SU-DHL-6 (cell line): ENCODE data around the gene FBXW5.

Experiments
- H2AFZ ChIP-seq: fragments of 200-600 bp; sonication (generic); 2 replicates; pipeline ENCODE4 v1.6.1; 2014; ENCODE audit warnings: low read depth, mild to moderate bottlenecking, moderate library complexity, mixed read lengths, antibody characterized with exemption, low read length; ENCODE audit not compliant: severe bottlenecking
- H3F3A ChIP-seq: fragments of 200-600 bp; shearing (Covaris generic); 2 replicates; pipeline ENCODE4 v1.6.0; 2016; ENCODE audit warnings: antibody characterized with exemption, mild to moderate bottlenecking; ENCODE audit not compliant: insufficient read depth
- H3K27ac ChIP-seq: fragments of 200-600 bp; sonication (generic); 2 replicates; pipeline ENCODE4 v1.5.1; 2016; ENCODE audit warnings: low read depth, mild to moderate bottlenecking, low read length, moderate library complexity, mixed read lengths
- H3K27me3 ChIP-seq: fragments of 200-600 bp; sonication (generic), shearing (Covaris generic); 2 replicates; pipeline ENCODE4 v1.6.0; 2014; ENCODE audit warnings: mild to moderate bottlenecking, low read length
- H3K36me3 ChIP-seq: fragments of 200-600 bp; sonication (generic); 2 replicates; pipeline ENCODE4 v1.6.1; 2014; ENCODE audit warnings: mild to moderate bottlenecking, low read length, mixed read lengths
- H3K4me2 ChIP-seq: fragments of 300-600, 200-600 bp; shearing (Covaris generic), sonication (generic); 2 replicates; pipeline ENCODE4 v1.6.0; 2014; ENCODE audit warnings: low read length, low read depth, mild to moderate bottlenecking; ENCODE audit not compliant: poor library complexity, severe bottlenecking
- H3K4me3 ChIP-seq: fragments of 200-600 bp; sonication (generic); 2 replicates; pipeline ENCODE4 v1.5.1; 2014; ENCODE audit warnings: antibody characterized with exemption, low read length, mild to moderate bottlenecking, mixed read lengths; ENCODE audit not compliant: insufficient read depth, poor library complexity, severe bottlenecking
- H3K79me2 ChIP-seq: fragments of 200-600 bp; sonication (generic); 2 replicates; pipeline ENCODE4 v1.6.1; 2014; ENCODE audit warnings: mild to moderate bottlenecking, low read length, moderate library complexity; ENCODE audit not compliant: insufficient read depth
- H3K9ac ChIP-seq: fragments of 200-600 bp; sonication (generic); 2 replicates; pipeline ENCODE4 v1.7.0; 2014; ENCODE audit warnings: mild to moderate bottlenecking, low read length
- H3K9me2 ChIP-seq: fragments of 200-600 bp; sonication (generic); replicated peaks from 2 replicates; pipeline ENCODE4 v1.6.1; 2014; ENCODE audit warnings: low read length; ENCODE audit not compliant: insufficient read depth
- H3K9me3 ChIP-seq: fragments of 200-600 bp; sonication (generic); 2 replicates; pipeline ENCODE4 v1.6.1; 2014; ENCODE audit warnings: low read length, mixed read lengths; ENCODE audit not compliant: insufficient read depth
- H4K20me1 ChIP-seq: fragments of 200-600 bp; sonication (generic); 2 replicates; pipeline ENCODE4 v1.6.1; 2014; ENCODE audit warnings: low read depth, mild to moderate bottlenecking, antibody characterized with exemption, low read length, moderate library complexity, mixed read lengths
- EZH2phosphoT487 ChIP-seq: fragments of 200-600 bp; sonication (generic), shearing (Covaris generic); conservative IDR thresholded peaks from 2 replicates; pipeline ENCODE4 v1.6.1; 2018; ENCODE audit warnings: mild to moderate bottlenecking, antibody characterized with exemption, low read length, moderate library complexity, mixed read lengths
- TF ChIP-seq, protein P1 (sequence below): fragments of 200-600 bp; sonication (generic); IDR thresholded peaks from one replicate; pipeline ENCODE4 v1.5.1; 2017; ENCODE audit warnings: antibody characterized with exemption, mild to moderate bottlenecking, low read length, moderate library complexity; ENCODE audit not compliant: insufficient read depth, poor library complexity, severe bottlenecking

FBXW5 gene

GRCh38 chr9:136920069-136920468 lies 24.5 kb downstream of the FBXW5 start:
- H2AFZ ChIP-seq = no peak overlapping the region
- H3K9me2 ChIP-seq = no peaks in the 10 kb centered on the region
- H3K4me2 ChIP-seq = no peak overlapping the region
- no peaks in the 10 kb centered on the region for H3K79me2 ChIP-seq
- 0 out of 2 replicates have a peak, but pooled peaks cover 2% of the 10 kb centered on the region for H3K36me3 ChIP-seq
- TF ChIP-seq EZH2phosphoT487 = no peak
- TF ChIP-seq, protein P1, sequence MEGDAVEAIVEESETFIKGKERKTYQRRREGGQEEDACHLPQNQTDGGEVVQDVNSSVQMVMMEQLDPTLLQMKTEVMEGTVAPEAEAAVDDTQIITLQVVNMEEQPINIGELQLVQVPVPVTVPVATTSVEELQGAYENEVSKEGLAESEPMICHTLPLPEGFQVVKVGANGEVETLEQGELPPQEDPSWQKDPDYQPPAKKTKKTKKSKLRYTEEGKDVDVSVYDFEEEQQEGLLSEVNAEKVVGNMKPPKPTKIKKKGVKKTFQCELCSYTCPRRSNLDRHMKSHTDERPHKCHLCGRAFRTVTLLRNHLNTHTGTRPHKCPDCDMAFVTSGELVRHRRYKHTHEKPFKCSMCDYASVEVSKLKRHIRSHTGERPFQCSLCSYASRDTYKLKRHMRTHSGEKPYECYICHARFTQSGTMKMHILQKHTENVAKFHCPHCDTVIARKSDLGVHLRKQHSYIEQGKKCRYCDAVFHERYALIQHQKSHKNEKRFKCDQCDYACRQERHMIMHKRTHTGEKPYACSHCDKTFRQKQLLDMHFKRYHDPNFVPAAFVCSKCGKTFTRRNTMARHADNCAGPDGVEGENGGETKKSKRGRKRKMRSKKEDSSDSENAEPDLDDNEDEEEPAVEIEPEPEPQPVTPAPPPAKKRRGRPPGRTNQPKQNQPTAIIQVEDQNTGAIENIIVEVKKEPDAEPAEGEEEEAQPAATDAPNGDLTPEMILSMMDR = no peak
- no peaks in the 10 kb centered on the region for H4K20me1 ChIP-seq
- H3F3A ChIP-seq = no peaks in the 10 kb centered on the region
- H3K9ac ChIP-seq = no peak overlapping the region
- H3K4me3 ChIP-seq = no peak overlapping the region
- no peak overlapping the region for H3K27ac ChIP-seq
- H3K27me3 ChIP-seq = no peaks in the 10 kb centered on the region
- H3K9me3 ChIP-seq = no peaks in the 10 kb centered on the region

DNA sequence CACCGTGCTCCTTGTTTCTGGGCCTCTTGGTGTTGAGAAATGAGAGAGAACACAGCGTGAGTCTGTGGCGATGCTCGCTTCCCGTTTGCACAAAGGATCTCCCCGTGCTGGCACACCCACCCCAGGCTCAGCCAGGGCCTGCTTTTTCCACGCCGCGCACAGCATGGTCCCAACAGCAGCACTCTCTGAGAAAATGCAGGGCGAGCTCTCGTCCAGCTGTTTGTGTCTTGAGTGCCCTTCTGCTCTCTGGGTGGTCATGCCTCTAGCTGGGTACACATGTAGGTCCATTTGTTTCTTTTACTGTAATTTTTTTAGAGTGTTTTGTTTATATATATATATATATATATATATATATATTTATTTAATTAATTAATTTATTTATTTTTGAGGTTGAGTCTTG lies 26.6 kb downstream of the FBXW5 start:
- Histone ChIP-seq H2AFZ (no peak overlapping the region), H3K79me2 (no peaks in the 10 kb centered on the region), H3K4me3 (no peak overlapping the region), H3K4me2 (no peak overlapping the region), H3F3A (no peaks in the 10 kb centered on the region), H3K9ac (no peak overlapping the region), H3K27ac (no peak overlapping the region), H3K9me3 (no peaks in the 10 kb centered on the region), H4K20me1 (no peaks in the 10 kb centered on the region), H3K27me3 (no peaks in the 10 kb centered on the region), H3K36me3 (0 out of 2 replicates have a peak, but pooled peaks cover 2% of the 10 kb centered on the region), H3K9me2 (no peaks in the 10 kb centered on the region)
- TF ChIP-seq, protein P1 = no peak
- no peak for TF ChIP-seq EZH2phosphoT487

DNA sequence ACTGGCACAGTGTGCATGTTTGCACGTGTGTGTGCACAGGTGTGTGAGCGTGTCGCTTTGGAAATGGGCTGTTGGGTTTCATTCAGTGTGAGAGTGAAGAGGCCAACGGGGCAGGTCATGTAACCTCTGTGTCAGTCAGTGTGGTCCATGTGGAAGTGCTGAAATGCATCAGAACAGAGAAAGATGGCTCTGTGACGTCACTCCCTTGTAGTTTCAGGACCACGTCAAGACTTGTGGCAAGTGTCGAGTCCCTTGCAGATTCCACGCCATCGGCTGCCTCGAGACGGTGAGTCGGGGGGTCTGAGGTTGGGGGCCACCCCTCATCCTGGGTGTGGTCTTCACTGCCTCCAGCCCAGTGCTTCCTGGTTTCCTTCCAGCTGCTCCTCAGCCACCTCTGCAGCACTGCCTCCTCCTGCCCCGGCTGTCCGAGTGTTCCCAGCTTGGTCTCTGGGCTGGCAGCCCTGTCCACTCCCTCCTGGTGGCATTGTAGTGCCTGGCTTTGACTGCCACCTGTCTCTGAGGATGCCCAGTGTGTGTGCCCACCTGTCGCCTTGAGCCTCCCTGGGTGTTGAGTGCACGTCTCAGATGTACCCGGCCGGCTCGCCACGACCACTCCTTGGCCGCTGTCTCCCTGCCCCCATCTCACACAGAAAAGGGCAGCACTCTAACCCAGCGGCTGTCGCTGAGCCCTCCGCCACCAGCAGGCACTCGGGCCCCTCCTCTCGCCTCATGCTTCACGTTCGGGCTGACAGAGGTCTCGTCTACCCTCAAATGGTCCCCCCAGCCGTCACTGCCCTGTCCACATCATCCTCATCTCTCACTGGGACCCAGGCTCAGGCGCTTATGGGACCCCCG lies 28.0 kb downstream of the FBXW5 start:
- no peaks in the 10 kb centered on the region for H4K20me1 ChIP-seq
- 0 out of 2 replicates have a peak, but pooled peaks cover 2% of the 10 kb centered on the region for H3K36me3 ChIP-seq
- TF ChIP-seq, protein P1 = no peak
- no peak for TF ChIP-seq EZH2phosphoT487
- no peaks in the 10 kb centered on the region for H3K9me3 ChIP-seq
- H3K4me2 ChIP-seq = no peak overlapping the region
- no peak overlapping the region for H3K9ac ChIP-seq
- H2AFZ ChIP-seq = no peak overlapping the region
- no peak overlapping the region for H3K4me3 ChIP-seq
- H3K79me2 ChIP-seq = no peaks in the 10 kb centered on the region
- H3K27me3 ChIP-seq = no peaks in the 10 kb centered on the region
- no peak overlapping the region for H3K27ac ChIP-seq
- no peaks in the 10 kb centered on the region for H3F3A ChIP-seq
- no peaks in the 10 kb centered on the region for H3K9me2 ChIP-seq
